Activated T-helper 1 cell treated with anti-CD3 and anti-CD28 coated beads, Interleukin-2, amount 50 U/mL, for 16 hours (primary cell): Measurements from ENCODE around the gene PPARGC1A.

Experiments used
- DNase-seq, 2 donors: peaks; one replicate each; pipeline ENCODE4 v3.0.0-alpha.2; 2020; ENCODE audit warnings: low read depth in 1 of 2, low spot score in 1 of 2

The PPARGC1A gene

DNA sequence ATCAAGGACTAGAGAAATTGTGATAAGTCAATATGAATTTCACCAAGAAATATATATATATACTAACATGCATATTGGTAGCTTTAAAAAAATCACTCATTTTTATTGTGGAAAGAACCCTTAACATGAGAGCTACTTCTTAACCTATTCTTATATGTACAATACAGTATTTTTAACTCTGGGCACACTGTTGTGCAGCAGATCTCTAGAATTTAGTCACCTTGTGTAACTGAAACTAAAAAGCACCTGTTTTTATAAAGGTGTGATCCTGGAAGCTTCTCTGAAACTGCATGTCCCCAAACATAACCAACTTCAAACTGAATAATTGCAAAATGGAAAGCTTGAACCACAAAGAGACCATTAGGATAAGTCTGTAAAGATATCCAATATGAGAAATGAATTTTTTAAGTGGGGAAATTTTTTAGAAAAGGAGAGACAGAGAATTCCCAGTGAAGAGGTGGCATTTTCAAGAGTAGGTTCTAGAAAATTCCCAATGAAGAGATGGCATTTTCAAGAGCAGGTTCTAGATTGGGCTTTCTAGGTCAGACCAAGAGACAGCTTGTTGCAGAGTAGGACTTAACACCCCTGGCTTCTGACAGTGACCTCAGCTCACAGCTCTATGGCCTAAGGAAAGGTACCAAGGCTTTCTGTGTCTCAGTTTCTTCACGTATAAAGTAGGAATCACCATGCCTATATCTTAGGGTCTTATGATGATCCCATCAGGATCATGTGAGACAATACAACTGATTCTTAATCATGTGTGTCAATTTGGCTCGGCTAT, 22.0 kb upstream of the PPARGC1A start:
- no peak for DNase-seq

DNA sequence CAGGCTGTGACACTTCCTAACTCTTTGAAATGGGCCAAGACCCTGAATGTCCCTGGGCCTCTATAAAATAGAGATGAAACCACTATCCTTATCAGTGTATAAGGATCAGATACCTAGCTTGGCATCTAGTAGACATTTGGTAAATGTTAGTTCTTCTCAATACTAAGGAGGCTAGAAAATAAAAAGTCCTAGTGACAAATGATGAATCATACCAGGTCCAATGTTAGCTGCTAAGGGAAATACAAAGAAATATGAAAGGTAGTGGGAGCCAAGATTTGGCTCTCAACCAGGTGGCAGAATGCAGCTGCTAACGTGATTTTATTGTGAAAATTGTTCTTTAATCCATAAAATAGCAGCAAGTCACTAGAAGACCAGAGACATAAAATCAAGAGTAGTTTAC, 19.8 kb upstream of the PPARGC1A start:
- DNase-seq = no peak

DNA sequence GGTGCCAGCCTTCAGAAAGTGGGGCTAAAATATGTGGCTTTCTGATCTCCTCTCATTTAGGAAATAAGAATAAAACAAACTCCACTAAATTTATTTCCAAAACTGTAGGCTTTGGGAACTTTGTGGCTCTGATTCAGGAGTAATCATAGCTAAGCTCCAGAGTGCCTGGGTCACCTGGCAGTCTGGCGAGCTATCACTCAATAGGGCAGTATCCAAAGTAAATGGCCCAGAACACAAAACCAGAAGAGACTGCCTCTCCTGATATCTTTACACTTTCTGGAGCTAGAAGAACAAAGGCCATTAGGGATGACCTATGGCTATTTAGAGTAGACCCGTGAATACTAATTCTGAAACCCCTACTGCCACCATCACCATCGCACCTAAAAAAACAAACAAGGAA, 17.0 kb upstream of the PPARGC1A start:
- DNase-seq = no peak

DNA sequence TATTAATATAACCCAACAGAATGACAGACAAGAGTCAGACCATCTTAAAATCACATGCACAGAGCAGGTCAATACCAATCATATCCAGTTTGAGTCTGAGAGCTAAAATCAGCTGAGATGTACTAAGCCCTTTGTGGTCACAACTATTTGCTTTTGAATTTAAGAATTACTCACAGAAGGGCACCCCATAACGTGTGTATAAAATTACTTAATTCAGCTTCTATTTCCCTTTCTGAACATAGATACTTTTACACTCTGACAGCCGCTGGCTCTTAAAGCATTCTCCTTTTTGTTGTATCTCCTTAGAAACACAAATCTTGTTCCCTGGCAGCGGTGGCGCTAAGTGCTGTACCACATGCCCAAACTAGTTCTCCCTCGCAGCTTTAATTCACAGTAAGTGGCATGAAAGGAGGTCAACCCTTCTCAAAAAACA, 14.8 kb upstream of the PPARGC1A start:
- DNase-seq = no peak

DNA sequence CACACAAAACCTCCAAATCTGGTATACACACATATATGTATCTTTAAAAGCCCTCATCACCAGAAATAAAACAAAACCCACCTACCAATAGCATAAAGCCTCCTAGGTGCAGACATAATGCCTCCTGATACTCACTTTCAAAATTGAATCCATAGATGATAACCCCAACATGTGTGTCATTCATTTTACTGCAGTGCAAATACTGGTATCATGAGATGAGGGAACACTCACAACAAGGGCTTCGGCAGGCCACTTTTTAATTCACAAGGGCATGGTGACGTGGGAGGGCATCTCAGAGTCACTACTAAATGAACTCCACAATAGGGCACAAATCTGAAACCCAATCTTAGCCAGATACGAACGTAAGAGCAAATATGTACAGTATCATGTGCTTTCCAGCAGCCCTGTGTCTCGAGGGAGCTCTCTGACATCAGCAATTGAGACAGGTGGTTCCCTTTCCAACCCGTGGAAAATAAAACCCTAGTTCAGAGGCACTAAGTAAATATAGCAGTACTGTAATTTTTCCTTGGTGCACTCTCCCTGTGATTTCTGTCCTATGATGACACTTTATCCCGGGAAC, 14.1 kb upstream of the PPARGC1A start:
- no peak for DNase-seq

DNA sequence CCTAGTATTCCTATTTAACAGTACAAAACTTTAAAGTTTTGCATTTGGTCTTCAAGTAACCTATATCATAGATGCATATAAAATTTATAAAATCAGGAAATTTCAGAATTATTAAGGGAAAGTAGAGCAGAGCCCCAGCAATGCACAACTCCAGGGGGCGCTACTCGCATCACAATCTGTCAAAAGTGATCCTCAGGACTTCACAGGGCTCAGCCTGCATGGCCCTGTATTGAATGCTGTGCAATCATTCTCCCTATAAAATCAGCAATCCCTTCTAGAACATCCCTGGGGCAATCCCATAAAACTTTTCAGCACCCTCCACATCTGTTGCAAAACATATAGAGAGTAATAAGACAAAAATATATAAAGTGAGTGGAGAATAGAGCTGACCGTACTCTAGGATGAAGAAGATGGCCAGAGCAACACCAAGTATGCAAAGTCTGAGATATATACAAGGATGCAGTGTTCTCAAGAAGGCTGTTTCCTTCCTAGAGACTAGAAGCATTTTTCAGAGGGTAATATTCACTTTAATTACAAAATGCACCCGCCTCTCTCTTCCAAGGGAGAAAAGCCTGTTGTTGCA, 12.5 kb upstream of the PPARGC1A start:
- DNase-seq = no peak

DNA sequence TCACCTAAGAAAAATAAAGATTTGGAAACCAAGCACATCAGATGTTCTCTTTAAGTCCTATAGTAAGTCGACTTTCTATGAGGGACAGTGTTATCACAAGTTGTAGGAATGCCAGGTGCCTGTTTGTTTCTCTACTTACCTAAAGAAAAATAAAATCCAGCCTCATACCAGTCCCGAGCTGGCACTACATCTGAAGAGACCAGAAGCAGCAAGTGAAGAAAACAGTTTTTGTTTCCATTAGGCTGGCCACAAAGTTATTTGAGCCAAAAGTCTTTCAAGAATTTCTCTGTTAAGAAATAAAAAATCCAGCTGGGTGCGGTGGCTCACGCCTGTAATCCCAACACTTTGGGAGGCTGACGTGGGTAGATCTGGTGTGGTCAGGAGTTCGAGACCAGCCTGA, 10.8 kb upstream of the PPARGC1A start:
- no peak for DNase-seq

DNA sequence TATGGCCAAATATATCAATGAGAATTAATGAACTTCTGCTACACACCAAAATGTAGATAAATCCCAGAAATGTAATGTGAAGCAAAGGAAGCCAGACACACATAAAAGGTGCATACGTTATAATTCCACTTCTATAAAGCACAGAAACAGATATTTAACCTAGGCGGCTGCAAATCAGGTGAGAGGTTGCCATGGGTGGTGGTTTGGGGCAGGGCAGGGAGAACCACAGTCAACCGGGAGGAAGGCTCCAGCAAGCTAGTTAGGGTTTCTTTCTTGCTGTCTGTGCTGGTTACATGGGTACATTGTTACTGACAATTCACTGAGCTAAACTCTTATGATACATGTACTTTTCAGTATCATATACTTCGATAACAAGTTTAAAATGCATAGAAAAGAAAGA, 9.7 kb upstream of the PPARGC1A start:
- no peak for DNase-seq

DNA sequence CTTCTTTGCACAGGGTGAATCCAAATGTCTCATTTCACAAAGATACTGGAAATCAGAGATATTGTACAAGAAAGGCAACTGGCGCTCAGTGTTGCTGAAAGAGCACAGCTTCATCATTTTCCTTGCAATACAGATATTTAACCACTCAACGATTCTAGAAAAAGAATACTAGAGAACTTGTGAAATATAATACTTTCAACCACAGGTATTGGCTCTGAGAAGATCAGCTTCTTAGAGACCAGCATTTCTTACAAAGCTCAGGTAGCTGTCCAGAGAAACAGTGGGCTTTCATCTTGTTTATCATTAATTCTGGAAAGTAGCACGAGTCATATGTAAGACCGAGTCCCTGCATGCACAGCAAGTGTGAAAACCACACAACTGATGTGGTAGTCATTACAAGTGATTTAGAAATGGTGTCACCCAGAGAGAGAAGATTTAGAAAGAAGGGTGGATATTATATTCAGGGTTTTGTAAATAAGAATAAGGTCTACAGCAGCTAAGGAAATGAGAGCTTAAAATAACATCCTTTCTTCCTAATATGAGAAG, 7.8 kb upstream of the PPARGC1A start:
- no peak for DNase-seq

DNA sequence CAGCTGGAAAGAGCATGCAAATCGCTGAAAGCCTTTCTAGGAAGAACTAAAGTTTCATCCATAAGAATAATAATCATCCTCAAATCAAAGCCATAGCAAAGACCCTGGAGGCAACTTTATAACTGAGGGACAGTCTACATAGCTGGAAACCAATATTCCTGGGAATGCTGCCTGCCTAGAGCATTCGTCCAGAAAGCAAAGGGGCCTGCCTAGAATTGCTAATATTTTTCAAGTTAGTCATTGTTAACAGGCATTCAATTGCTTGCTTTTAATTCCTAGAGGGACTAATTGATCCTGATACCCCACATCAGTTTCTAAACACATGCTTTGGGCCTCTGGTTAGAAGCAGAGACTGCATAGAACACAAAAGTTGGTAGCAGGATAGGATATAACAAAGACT, 4.2 kb upstream of the PPARGC1A start:
- DNase-seq = no peak

DNA sequence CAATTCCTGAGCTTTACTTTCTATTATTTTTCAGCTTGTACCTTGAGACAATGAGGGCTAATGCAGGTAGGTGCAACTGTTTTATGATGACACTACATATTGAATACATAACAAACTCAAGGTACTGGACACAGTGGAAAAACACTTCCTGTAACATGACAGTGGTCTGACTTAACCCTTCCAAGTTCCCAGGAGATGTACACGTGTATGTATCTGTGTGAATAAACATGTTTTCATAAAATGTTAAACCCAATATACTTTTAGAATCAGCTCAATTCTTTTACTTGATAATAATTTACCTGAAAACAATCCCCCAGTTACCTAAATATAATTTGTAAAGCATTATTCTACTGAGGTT, 1.2 kb upstream of the PPARGC1A start:
- DNase-seq = no peak

DNA sequence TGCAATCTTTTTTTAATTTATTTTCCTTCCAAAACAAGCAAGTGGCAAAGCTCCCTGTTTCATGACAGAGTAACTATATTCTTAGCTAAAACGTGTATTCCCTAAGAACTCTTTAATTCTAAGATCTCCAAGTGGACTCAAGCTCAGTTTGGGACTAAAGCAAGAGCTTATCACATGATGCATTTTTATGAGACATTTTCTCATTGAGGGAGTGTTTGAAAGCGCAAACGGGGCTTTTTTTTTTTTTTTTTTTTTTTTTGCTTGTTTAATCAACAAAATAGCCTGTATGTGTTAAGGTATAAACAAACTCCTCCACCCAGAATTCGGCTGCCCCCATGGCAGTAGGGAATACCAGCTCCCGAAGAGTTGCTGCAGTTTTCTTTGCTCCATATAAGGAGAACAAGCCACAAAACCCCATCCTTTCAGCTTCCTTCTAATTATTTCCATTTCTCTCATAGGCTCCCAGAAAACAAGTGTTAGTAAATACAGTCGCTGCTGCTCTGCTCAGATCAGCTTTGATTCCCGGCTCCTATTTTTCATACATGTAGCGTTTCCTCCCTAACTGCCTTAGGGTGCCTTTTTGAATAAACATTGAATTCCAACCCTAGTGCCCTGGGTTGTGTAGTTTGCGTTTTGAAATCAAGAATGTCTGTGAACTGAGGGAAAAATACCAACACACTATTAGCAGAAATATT, 669 bp upstream of the PPARGC1A start:
- DNase-seq = no peak

DNA sequence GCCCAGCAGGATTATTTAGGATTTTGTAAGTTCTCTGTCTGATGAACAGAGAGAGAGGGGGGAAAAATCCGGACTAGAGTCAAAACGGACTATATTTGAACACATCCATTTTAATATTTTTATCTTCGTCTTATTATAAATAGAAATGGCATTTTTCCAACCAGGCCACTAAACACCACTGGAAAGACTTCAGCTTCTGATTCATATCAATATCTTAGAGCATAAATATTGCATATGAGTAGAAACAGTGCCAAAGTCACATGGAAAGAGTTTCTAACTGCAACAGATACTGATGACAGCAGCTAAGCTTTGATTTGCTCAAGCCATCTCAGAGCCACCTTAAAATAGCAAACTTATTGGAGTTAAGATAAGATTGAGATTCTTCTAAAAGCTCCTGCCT, 456 bp downstream of the PPARGC1A start:
- DNase-seq = no peak

DNA sequence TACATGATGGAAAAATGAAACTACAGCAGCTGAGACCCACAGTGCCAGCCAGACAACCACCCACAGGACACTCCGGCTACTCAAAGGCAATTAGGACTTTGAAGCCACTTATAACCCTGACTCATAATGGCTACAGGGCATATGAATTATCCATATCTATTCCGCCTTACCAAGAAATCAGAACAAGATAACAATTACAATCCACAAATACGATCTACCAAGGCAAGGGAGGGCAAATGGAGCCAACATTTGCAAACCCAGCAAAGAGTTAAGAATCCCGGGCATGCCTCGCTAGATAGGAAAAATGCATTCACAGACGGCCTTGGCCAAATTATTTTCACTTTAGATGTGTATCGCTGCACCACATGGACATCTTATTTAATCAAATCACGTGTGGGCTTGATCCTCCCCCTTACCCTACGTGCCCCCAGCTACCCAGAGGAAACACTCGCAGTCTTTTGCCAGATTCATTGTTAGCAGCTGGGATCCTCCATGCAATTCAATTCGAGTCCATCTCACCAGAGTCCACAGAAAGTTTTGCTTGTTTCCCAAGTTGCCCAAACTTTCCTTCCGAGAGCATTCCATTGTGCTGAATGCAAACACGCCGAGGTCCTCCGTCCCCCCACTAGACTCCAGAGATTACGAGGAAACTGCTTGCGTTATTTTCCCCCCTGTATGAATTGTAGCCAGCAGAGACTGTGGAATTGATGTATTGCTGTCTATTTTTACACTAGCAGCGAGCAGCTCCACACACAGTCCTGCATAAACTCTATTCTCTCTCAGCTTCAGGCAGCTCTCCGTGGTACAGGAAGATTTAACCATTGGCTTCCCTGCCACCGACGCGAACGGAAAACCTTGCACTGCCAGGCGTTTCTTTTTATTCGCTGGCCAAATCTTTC, 1.2 kb downstream of the PPARGC1A start:
- DNase-seq = no peak

DNA sequence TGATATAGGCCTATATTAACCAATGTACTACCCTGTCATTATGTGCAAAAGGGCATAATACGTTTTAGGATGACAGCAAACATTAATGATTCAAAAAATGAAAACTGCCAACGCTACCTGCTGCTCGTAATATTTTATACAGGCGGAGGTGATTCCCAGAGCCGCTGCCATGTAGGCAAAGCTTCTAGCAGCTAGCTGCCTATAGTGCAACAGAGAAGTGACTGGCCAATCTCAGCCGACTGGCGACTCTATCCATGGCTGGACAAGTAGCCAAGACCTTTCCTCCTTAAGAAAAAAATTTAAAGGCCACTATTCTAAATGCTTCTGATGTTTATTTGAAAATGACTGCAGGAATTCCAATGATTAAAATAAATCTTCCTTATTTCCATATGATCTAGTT, 1.9 kb downstream of the PPARGC1A start:
- DNase-seq = no peak

DNA sequence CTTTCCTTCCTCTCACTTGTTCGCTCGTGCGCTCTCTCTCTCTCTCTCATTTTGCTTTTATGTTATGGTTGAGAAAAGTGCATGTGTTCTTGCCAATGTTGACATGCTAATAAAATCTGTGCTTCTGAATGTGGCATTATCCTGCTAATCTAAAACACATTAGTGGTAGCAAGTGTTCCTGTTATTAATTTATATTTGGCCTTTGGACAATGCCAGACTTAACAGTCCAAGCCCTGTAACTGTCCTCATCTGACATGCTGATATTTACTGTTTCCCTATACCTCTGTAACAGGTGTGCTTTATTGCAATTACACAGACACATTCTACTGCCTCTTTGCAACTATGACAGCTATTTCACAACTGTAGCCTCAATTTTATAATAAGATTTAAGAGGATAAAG, 2.7 kb downstream of the PPARGC1A start:
- DNase-seq = no peak

DNA sequence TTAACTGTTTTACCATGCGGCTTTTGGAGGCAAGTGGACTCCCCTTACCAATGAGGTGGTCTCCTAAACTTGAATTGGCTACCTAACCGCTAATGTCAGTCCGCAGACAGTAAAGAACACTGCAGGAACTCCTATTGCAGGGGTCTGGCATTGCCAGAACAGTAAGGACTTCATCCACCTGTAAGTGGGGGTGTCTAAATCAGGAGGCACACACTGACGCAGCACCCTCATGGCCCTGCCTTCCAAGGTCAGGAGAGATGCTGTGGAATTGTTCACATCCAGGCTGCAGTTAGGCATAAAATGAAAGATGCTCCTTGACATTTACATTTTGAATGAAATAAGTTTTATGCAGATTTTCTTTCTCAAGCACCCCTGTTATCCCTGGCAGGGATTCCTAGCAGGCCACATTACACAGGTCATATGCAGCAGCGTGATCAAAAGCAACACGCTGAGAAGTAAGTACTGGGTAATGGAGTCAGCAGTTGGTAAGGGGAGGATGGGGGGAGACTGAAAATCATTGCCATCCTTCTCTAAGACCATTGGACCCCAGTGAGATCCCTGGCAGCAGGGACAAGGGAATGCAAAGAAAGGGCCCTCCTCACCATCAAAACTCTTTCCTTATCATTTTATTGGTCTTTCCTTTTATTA, 3.8 kb downstream of the PPARGC1A start:
- no peak for DNase-seq

DNA sequence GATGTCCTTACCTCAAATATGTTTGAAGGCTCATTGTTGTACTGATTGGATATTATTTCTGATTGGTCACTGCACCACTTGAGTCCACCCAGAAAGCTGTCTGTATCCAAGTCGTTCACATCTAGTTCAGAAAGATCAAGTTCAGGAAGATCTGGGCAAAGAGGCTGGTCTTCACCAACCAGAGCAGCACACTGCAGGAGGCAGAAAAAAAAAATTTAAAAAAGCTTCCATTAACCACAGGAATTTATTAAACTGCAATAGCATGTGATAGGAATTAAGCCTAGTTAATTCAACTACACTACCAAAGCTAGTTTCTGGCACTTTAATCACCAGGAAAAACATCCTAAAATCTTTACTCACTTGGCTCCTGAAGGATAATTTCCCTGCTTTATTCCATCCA, 5.1 kb downstream of the PPARGC1A start:
- no peak for DNase-seq

DNA sequence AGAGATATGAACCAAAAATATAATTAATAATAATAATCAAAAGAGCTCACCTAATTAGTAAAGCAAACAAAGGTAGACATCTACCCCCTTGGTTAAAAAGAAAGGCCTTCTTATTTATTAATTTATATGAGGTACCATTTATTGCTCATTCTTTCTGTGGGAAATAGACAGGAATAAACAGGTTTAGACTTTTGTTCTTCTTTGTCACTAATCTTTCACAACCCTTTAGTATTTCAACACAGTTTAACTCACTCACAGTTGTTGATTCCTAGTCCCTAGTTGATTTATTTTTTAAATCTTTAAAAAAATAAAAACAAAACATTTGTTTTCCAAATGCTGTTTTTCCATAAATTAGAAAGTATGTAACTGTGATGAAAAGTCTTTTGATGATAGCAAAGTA, 5.6 kb downstream of the PPARGC1A start:
- no peak for DNase-seq

DNA sequence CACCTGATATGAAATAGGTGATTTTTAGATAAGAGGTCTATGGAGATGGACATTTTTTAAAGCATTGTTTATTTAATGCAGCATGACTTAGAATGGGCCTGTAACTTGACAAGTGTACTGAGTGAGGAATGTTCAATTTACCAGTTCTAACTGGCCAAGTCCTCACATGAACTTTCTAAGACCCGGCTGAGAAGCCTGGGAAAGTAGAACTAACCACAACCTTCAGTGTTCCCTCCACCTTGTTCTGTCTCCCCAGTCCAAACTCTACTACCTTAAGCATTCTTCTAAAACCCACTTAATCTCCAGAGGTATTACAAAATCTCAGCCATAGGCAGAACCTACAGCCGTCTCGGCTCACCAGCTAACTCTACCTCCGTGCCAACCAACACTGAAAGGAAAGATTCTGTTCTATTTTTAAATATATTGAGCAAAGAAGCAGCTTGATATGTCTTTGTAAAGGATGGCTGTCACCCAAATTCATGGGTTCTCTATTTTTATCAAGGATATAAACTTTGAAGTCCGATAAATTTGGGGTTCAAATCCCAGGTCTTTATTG, 6.8 kb downstream of the PPARGC1A start:
- no peak for DNase-seq
